Measurements from ENCODE around the gene TLE3.
A peak's percentile ranks its signal among the peaks of the same experiment; 100 is the strongest.

The TLE3 gene

DNA sequence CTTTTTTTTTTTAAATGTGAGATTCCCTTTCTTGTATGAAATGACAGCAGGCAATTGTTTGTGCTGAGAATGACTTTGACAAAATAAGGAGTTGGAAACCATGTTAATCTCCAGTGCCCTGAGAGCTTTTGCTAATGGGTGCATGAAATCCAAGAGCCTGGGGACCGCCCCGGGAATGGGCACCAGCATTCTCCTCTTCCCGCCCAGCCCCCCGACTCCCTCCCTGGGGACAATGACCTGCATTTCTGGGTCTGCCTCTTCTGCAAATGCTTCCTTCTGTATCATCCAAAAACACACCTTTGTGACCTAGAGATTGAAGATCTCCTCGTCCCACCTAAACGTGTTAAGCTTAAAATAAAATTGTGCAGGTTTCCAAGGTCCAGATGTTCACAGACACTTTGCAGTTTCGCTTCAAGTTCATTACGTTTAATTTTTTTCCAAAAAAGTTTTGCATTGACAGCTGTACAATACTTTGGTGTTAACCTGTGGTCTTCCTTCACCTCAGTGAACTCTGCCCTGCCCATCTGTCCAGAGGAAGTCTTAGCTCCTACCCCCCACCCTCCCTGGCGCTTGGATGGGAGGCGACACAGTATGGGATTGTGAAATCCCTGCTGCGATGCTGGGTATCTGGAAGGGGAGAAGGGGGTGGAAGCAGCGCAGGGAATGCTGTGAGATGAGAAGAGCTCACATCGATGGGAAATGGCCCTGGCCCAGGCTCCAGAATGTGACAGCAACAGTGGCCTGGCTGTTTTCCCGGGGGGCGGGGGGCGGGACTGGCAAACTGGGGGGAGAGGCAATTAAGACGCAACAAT is 50.1 kb downstream of the TLE3 start:
- no peak for DNase-seq

DNA sequence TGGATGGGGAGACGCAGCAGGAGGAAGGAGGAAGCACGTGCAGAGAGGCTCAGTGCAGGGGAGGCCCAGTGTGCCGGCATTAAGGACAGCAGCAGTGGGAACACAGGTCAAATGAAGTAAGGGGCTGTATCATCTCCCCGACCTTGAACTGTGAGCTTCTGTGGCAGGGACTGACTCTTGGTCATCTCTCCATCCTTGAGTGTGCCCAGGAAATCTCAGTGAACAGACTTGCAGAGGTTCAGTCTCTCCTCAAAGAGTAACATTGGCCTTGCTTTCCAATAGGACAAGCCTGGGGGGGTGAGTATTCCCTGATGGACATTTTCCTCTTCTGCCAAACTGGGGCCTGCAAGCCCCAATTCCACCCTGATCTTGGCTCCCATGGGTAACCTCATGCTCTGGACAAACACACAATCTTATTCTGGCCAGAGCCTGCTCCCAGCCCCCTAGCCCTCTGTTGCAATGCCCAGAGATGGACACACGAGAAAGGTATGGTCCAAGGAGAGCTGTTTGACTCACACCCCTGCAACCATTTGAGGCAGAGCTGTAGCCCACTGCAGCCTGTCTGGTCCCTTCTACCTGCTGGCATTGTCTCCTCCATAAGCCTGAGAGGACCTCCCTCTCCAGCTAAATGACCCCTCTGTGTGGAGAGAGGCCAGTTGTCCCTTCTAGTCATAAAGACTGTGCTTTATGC is 50.9 kb downstream of the TLE3 start:
- DNase-seq: no peak

DNA sequence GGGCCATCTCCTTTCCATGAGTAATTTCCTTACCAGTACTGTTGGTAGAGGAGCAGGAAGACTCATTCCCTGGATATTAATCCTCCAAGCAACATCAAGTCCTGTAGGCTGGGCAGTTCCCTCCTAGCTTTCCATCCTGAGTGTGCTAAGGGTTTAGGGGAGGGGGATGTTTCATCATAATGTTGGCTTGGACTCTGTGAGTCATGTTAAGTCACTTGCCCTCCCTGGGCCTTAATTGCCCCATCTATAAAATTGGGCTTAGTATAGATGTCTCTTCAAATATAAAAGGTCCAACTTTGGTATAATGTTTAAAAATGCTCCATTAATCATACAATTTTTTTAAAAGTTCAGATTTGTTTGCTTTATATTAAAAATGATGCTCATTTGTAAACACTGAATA is 52.7 kb downstream of the TLE3 start:
- DNase-seq: no peak

DNA sequence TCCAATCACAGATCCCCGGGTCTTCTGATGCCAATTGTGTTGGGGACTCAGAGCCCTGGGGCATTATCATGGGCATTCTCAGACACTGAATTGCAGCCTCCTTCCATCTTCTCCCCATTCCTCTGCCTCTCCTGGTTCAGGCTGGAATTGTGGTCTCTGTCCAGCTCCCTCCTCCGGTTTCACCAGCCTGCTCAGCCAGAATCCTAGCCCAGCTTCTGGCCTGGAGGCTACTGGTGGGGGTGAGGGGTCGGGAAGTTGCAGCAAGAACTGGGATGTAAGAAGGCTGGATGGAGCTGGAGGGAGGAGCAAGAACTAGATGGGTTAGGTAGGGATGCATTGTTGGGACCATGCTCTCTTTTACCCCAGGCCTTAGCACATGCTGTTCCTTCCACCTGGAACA is 53.5 kb downstream of the TLE3 start:
- DNase-seq: no peak

DNA sequence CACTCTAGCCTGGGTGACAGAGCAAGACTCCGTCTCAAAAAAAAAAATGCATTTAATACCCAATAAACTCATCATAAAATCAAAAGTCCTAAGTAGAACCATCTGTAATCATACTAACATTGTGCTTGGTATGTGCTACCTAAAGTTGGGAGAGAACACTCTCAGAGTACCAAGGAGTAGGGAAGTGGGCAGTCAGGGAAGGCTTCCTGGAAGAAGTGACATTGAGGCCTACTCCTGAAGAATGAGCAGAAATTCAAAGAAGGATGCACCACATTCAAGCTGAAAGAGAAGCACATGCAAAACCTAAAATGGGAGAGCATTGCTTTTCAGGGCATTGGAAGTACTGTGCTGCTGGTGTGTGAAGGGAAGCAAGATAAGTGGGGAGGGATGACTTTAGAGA is 54.1 kb downstream of the TLE3 start:
- DNase-seq: no peak

DNA sequence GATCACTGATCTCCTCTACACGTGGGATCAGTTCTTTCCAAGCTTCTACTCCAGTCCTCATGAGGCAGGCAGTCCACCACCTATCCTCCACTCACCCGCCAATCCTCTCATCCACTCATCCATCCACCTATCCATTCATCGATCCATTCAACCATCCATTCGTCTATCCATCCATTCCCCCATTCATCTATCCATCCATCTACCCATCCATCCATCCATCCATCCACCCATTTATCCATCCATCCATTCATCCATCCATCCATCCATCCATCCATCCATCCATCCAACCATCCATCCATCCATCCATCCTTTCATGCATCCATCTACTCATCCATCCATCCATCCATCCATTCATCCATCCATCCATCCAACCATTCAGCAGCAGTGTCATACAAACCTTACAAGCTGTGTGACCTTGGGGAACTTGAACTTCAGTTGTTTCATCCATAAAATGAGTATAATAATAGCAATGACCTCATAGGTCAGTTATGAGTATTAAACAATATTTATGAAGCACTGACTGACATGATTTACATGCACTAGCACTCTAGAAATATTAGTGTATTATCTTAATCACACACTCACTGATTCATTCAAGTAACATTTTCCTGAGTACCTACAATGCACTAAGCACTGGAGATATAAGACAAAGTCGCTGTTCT is 55.0 kb downstream of the TLE3 start:
- DNase-seq: no peak

DNA sequence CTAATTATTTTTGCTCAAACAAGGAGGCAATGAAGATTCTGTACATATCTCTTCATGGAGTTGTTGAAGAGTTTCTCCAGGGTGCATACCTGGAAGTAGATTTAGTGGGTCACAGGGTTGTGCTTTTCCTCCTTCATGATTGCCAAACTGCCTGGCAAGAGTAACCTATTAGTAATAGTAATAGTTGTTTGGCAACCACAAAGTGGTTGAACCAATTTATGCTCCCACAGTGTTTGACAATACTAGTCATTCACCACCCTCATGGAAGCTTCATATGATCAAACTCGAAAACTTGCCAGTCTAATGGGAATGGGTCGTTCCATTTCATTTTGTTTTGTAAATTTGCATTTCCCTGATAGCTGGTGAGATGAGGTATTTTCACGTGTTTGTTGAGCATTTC is 57.8 kb downstream of the TLE3 start:
- no peak for DNase-seq

DNA sequence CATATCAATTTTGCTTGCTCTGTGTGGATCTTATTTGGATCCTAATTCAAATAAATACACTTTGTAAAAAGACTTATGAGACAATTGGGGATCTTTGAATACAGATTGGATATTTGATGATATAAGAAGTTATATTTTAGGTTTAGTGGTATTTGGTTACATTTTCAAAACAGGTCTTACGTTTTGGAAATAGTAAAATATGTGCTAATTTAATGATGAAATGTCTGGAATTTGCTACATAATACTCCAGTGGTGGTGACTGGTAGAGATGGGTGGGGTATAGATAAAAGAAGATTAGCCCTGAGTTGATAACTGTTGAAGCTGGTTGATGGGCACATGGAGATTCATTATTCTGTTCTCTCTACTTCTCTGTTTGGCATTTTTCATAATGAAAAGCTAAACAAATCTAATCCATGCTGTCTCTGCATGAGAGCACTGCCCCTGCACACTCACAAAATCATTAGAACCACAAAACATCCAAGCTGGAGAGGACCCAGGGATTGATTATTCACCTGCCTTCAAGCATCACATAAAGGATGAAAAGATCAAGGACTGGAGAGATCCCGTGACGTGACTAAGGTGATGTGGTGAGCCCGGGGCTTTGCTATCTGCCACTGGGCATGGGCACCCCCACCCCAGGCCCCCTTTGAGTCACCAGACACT is 58.9 kb downstream of the TLE3 start:
- DNase-seq: no peak

DNA sequence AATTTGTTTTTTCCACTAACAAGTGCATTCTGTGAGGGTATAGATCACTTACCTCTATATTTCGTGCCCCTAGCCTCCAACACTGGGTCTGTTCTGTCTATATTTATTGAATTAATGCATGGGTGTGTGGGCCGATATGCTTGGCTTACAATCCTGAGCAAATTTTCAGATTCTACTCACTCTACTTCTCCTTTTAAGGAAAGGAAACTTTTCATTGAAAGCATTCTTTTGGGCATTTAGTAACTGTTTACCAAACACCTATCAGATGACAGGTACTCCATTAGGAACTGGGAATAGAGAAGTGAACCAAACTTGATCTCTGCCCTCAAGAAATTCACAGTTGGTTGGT is 60.5 kb downstream of the TLE3 start:
- DNase-seq: no peak

DNA sequence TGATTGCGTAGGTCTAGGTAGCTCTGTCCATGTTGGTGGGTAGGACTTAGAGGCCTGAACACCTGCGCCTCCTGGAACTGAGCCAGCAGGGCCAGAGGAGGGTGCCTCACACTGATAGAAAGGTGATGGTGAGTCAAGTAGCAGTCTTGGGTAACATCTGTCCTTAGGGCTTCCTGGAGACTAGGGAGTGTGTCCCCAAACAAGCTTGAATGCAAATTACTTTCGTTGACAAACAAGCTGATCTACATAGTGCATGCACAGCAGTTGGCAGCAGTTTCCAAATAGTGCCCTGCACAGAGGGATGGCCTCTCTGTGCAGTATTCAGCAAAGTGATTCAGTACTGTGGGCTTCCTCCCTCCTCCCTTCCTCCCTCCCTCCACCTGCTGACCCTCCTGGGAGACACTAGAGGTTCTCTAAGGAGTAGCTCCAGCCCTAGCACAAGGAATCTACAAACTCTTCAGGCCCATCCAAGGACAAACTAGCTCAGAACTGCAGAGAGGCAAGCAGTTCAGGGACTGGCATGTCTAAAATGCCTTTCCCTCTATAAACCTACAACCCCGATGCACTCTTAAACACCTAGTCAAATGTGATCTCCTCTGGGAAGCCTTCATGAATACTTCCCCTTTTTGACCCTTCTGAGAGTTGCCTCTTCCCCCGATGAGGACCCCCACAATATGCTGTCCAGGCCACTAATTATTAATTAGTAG is 61.0 kb downstream of the TLE3 start:
- peak; percentile 69 for DNase-seq

DNA sequence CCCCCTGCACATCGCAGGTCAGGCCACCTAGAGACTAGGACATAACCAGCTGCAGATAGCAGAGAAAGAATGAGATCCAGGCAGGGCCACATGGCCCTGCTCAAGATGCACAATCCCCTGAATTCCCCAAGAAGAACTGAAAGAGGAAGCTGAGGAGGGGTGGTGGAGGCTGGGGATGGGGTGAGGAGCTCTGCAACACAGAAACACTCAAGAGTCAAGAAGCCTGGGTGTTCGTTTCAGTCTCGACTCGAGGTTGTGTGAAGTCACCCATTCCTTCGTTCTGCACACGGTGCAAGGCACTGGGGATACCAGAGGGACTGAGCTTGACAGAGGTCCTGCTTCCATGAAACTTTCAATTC is 62.0 kb downstream of the TLE3 start:
- DNase-seq: no peak

DNA sequence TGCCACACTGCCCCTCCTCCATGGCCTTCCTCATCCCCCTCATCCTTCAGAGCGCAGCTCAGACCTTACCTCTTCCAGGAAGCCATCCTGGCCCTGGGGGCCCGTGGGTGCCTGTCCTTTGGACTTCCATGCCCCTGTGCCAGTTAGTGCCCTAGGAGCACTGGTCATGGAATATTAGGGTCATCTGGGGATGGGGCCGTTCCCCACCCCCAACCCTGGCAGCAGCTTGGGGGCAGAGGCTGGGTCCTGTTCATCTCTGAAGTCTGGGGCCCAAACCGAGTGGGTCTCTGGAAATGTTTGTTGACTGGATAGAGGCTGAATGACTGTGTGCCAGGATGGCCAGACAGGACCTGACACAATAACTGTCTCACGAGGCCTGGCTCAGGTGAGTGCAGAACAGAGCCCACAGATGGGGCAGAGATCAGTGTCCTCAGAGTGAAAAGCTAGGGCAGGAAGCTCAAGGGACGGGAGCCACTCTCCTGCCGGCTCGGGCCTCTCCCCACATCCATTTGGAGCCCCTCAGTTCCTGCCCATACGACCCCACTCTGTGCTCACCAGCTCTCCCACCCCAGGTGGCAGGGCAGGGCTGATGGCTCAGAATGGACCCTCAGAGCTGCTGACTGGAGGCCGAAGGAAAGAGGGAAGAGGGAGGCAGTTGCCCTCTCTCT is 62.5 kb downstream of the TLE3 start:
- no peak for DNase-seq

DNA sequence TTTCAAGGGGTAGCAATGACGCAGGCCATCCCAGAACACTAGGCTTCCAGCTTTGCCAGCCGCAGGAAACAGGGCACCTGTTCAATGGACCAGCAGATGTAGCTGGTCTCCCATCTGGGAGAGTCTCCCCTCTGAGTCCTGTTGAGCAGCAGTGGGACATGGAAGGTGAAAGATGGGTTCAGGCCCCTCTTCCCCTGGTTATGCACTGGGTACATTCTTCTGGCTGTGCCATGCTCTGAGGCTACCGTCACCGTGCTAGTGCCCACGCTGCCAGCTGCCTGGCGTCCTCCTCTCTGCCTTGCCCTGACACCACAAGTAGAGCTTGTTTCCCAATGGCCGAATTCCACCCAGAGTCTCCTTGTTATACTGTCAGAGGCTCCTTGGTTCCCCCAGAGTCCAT is 63.1 kb downstream of the TLE3 start:
- no peak for DNase-seq

DNA sequence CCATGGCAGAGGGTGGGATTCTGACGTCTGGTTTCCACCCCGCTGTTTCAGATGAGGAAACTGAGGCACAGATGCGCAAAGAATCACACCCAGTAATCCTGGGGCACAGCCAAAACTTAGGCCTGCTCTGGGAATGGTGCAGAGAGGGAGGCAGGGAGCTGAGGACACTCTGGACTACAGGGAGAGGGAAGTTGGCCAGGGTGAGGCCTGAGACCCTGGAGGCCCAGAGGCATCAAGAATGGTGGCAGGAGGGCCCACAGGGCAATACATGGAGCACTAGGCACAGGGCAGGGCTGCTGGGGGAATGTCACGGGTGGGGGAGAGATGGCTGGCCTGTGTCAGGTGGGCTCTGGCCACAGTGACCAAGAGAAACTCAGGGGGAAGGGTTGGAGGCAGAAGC is 63.6 kb downstream of the TLE3 start:
- DNase-seq: no peak

DNA sequence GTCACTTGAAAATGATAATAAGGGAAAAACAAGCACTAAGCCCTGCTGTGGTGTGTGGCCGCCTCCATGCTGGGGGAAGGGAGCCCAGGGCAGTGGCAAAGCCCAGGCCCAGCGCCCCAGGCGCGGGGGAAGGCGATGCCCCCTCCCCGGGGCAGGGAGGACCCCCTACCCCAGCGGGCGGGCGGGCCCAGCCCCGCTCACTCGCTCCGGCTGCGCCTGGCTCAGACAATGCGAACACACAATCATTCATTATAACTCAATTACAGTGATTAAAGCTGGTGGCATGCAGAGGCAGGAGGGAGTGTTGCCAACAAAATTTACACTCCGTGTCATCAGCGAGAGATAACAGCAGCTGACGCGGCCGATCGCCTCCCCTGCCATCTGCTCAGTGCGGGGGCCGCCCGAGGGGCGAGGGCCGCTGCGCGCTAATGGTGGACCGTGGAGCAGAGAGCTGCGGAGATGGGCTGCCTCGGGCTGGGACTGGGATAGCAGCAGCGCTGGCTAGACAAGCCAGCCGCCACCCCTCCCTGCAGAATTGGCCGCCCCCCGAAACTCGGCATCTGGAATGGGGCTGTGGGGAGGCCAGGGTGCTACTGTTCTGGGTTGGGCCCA is 64.1 kb downstream of the TLE3 start:
- DNase-seq: peak; percentile 65

DNA sequence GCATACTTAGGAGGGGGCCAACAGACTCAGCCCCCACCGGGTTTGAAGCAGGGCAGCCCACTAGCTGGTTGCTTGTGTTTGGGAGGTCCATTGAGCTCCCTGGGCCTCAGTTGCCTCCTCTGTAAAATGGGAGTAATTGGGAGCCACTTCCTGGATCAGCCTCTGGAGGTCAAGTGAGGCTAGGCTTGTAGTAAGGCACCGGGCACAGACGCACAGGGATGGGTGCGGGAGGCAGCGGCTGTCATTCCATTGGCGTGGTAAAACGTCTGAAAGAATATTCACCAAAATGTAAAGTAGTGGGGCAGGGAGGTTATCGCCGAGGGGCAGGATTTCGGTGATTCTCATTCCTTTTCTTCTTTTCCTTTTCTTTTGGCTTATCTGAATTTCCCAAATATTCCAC is 64.6 kb downstream of the TLE3 start:
- DNase-seq: no peak

DNA sequence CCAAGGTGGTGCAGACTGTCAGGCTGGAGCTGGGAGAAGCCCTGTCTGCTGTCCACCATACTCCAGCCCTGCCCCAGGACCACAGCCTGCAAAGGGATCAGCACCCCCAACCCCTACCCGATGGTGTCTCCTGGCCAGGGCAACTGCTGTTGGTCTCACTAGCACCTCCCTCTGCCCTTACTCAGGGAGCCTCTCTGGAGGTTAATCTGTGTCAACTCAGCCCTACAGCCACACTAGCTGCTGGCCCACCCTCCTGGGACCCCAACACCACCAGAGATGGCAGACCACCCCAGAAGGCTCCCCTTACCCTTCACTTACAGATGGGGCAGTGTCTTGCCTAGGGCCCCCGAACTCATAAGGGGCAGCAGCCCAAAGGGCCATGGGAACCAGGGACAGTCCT is 65.2 kb downstream of the TLE3 start:
- DNase-seq: no peak

DNA sequence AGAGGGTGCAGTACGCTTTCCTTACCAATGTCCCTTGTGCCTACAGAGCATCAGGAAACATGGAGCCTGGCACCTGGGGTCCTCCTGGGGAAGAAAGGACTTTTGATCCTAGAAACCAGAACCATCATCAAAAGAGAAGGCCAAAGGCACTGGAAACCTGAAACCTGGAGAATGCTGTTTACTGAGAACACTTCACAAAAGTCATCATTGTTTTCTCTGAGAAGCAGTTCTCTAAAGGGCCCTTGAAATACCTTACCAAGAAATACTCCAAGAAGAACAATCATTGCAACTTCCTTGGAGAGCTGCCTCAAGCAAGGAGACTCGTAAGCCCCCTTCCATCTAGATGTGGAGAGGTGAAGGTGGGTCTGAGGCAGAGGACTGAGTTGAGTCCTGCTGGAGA is 66.0 kb downstream of the TLE3 start:
- no peak for DNase-seq

DNA sequence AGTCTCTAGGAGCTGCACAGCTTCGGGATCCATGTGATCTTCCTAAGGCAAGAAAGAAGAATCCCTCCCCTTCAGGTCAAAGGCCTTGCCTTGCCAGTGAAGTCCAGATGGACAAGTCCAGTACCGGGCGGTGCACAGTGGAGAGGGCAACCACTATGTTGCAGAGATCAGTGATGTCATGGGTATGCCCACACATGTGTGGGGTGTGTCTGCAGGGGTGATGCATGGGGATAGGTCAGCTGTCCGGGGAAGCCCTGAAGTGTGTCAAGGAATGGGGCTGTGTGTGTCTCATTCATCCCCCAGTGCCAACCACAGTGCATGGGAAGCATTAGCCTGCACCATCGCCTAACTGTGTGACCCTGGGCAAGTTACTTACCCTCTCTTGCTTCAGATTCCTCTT is 66.5 kb downstream of the TLE3 start:
- no peak for DNase-seq

DNA sequence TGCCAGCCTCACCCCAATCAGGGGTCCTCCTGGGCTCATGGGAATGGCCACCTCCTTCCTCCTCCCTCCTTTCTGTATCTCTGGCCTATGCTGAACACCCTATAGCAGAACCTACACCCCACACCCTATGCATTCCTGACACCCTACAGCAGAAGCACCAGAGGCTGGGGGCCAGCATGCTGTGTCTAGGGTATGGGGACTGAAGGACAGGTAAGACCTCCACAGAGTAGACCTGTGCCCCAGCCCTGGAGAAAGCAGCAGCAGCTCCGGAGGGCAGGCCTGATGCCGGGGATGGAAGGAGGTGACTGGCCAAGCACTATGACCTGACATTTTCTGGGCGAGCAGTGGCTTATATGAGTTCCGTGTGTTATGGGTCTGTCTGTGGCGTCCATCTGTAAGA is 66.9 kb downstream of the TLE3 start:
- no peak for DNase-seq

DNA sequence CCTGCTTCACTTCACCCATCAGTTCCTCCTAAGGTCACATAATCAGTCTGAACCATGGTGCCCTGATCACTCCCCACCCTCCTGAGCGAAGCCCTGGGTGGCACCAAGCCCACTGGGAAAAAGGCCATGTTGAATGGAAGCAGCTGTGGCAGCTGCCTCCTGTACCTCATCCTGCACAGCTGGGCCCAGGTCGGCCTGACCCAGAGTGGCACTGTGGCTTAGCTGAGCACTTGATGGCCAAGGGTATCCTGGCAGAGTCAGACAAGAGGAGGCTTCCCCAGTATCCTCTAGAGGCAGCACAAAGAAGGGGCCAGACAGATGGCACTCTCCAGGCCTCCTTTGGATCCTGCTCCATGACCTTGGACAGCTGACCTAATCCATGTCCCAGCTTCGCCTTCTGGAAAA is 68.4 kb downstream of the TLE3 start:
- DNase-seq: no peak

DNA sequence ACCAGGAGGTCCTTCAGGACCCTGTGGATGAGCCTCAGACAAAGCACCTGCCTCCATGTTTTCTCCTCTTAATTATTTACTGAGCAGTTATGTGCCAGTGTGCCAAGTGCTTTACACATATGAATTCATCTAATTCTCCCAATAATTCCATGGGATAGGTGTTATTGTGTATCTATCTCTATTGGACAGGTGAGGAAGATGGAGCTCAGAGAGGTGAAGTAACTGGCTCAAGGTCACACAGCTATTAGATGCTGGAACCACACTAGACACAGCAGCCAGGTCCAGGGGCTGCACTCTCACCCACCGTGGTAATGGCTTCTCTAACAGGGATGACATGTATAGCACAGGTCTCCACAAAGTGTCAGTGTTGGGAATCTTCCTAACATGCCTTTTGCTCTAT is 70.2 kb downstream of the TLE3 start:
- DNase-seq: no peak

All from NCI-H345 (cell line).